Epithelial cell of umbilical artery (primary cell): ENCODE data around the gene FBXO22. TPM values are rescaled to one million over a fixed set of nuclear protein-coding genes. Genes with fewer than 3 reads are reported as not detected.

ENCODE experiments used
- total RNA-seq: library from RNA; depleted of rRNA; stranded (reverse); fragments of >200 nt; gene quantifications from 2 replicates; pipeline ENCODE4 v1.2.3, GENCODE V29; 2014

The FBXO22 gene
- total RNA-seq: 34.8 and 74.9 TPM in 2 replicates

GRCh38 chr15:75903331-75904239, at the start of gene FBXO22:
Gene FBXO22 (plus strand): TSS chr15:75903878. CDS start chr15:75903964, 86 bp downstream.

Other genes with a start within 250 kb of the FBXO22 start
- 0.32 and 1.2 TPM in 2 replicates for gene CSPG4, start 191.0 kb upstream of the FBXO22 start, total RNA-seq
- 41.9 and 57.1 TPM in 2 replicates for gene UBE2Q2, start 60.4 kb upstream of the FBXO22 start, total RNA-seq
- not detected in 2 replicates for gene NRG4, start 108.5 kb downstream of the FBXO22 start, total RNA-seq
- under 0.01 TPM in 1 of 2 replicates, not detected in the other for gene TMEM266, start 156.1 kb downstream of the FBXO22 start, total RNA-seq